HepG2 (cell line): ENCODE results near the gene ZNF763. TPM values are rescaled to one million over a fixed set of nuclear protein-coding genes. Genes with fewer than 3 reads are reported as not detected.

ENCODE experiments used
- ATAC-seq: fragments of 200-7000 bp; cut with Tn5 transposase; 3 replicates; pipeline ENCODE4 v1.9.1; 2020; ENCODE audit warnings: mild to moderate bottlenecking, moderate library complexity
- BruUV-seq: library from RNA; stranded (reverse); fragments of 400-500 nt; replicated peaks from 2 replicates; lab custom pipeline; 2021; lab: Mats Ljungman, UMichigan
- CTCF ChIA-PET: fragments of 300-600 bp; formaldehyde crosslinking; extraction: SDS; loops from one replicate; lab custom pipeline; 2021; ENCODE audit warnings: low total read pairs, inconsistent platforms, low intra/inter-chr PET ratio; lab: Yijun Ruan, JAX
- POLR2A ChIA-PET: fragments of 350-600 bp; sonication (Branson Sonifier 250); formaldehyde crosslinking; loops from one replicate; lab custom pipeline; 2020; ENCODE audit warnings: antibody characterized with exemption, inconsistent platforms; lab: Yijun Ruan, JAX
- DNase-seq: peaks from one replicate; pipeline ENCODE4 v3.0.0-alpha.2; 2015; ENCODE audit warnings: low spot score
- FAIRE-seq: peaks from 3 replicates; lab custom pipeline; 2011; peaks lifted over from hg19 to GRCh38; lab: Jason Lieb, UNC
- H2AFZ ChIP-seq: one replicate; pipeline ENCODE4 v1.6.1; 2011; ENCODE audit warnings: low read length, inconsistent platforms
- H3K27ac ChIP-seq: fragments of 300-600 bp; 3 replicates; pipeline ENCODE4 v1.8.0; 2011; ENCODE audit warnings: mixed run types, mild to moderate bottlenecking, mixed read lengths, low read length, inconsistent platforms; ENCODE audit not compliant: insufficient read depth; ENCODE audit errors: extremely low read length
- H3K27me3 ChIP-seq, 2 experiments: fragments of 200-600 bp in 1 of 2; 2 replicates in 1 of 2; 3 replicates in 1 of 2; pipeline versions ENCODE4 v1.6.0 to v1.8.0; 2011; ENCODE audit warnings: low read length in 2 of 2, mild to moderate bottlenecking in 2 of 2, moderate library complexity in 2 of 2, inconsistent platforms in 1 of 2; ENCODE audit not compliant: insufficient read depth in 2 of 2, control insufficient read depth in 1 of 2
- H3K36me3 ChIP-seq, 2 experiments: fragments of 200-600 bp in 1 of 2; replicated peaks in 1 of 2; 2 replicates in 1 of 2; 3 replicates in 1 of 2; pipeline versions ENCODE4 v1.5.1 to v1.8.0; 2011; ENCODE audit warnings: low read length in 2 of 2, inconsistent platforms in 1 of 2; ENCODE audit not compliant: insufficient read depth in 2 of 2, control insufficient read depth in 1 of 2
- H3K4me1 ChIP-seq: 2 replicates; pipeline ENCODE4 v1.5.1; 2012; ENCODE audit warnings: low read length, inconsistent platforms; ENCODE audit not compliant: insufficient read depth
- H3K4me2 ChIP-seq: 2 replicates; pipeline ENCODE4 v1.6.0; 2011; ENCODE audit warnings: low read depth, low read length, inconsistent platforms
- H3K4me3 ChIP-seq, 3 experiments: fragments of 200-600 bp in 1 of 3; sonication (generic), shearing (Covaris generic) in 1 of 3; replicated peaks in 1 of 3; 2 replicates each; pipeline ENCODE4 v1.5.1; 2011 to 2016; ENCODE audit warnings: low read length in 3 of 3, inconsistent platforms in 2 of 3, low read depth in 2 of 3, mild to moderate bottlenecking in 2 of 3, control low read depth in 1 of 3, mixed read lengths in 1 of 3; ENCODE audit not compliant: insufficient read depth in 1 of 3
- H3K79me2 ChIP-seq: one replicate; pipeline ENCODE4 v1.6.1; 2011; ENCODE audit warnings: low read length, inconsistent platforms; ENCODE audit not compliant: insufficient read depth
- H3K9ac ChIP-seq: 2 replicates; pipeline ENCODE4 v1.6.0; 2011; ENCODE audit warnings: mild to moderate bottlenecking, low read depth, low read length, inconsistent platforms; ENCODE audit not compliant: insufficient read depth
- H3K9me3 ChIP-seq: 2 replicates; pipeline ENCODE4 v1.5.1; 2012; ENCODE audit warnings: mild to moderate bottlenecking, low read length
- H4K20me1 ChIP-seq: 2 replicates; pipeline ENCODE4 v1.6.0; 2011; ENCODE audit warnings: inconsistent platforms, mild to moderate bottlenecking, low read length, moderate library complexity; ENCODE audit not compliant: insufficient read depth
- ARID2 ChIP-seq: sonication (generic); formaldehyde crosslinking; IDR thresholded peaks from 2 replicates; pipeline ENCODE4 v1.8.1; 2022; ENCODE audit warnings: mild to moderate bottlenecking, missing genetic modification reagents, borderline replicate concordance
- CREB3 ChIP-seq: sonication (generic); formaldehyde crosslinking; IDR thresholded peaks from 2 replicates; pipeline ENCODE4 v1.5.0; 2020; ENCODE audit warnings: missing genetic modification reagents
- DNMT3B ChIP-seq: conservative IDR thresholded peaks from 2 replicates; pipeline ENCODE4 v1.6.1; 2016; ENCODE audit warnings: missing biosample characterization, control low read depth
- ELF3 ChIP-seq: IDR thresholded peaks from 2 replicates; pipeline ENCODE4 v1.6.1; 2016; ENCODE audit warnings: missing genetic modification reagents, missing compliant biosample characterization
- FIP1L1 ChIP-seq: fragments of 200-400 bp; formaldehyde crosslinking; IDR thresholded peaks from 2 replicates; pipeline ENCODE4 v1.6.1; 2018; ENCODE audit warnings: low read depth, mild to moderate bottlenecking, low read length, moderate library complexity, borderline replicate concordance; ENCODE audit not compliant: insufficient read depth
- FOXK2 ChIP-seq: fragments of 450-650 bp; IDR thresholded peaks from 2 replicates; pipeline ENCODE4 v1.6.1; 2016
- HOXA9 ChIP-seq: sonication (generic); formaldehyde crosslinking; IDR thresholded peaks from 2 replicates; pipeline ENCODE4 v1.8.1; 2022; ENCODE audit warnings: missing genetic modification reagents, mild to moderate bottlenecking, moderate library complexity, borderline replicate concordance
- MEF2D ChIP-seq: sonication (generic); formaldehyde crosslinking; IDR thresholded peaks from 2 replicates; pipeline ENCODE4 v1.5.1; 2020; ENCODE audit warnings: mild to moderate bottlenecking, missing genetic modification reagents
- MXD4 ChIP-seq: IDR thresholded peaks from 2 replicates; pipeline ENCODE4 v1.6.1; 2016; ENCODE audit warnings: mild to moderate bottlenecking, missing biosample characterization, missing genetic modification reagents
- SAP130 ChIP-seq: IDR thresholded peaks from 2 replicates; pipeline ENCODE4 v1.6.1; 2016; ENCODE audit warnings: low read depth
- TCF12 ChIP-seq, 2 experiments: fragments of 450-650 bp in 1 of 2; sonication (generic) in 1 of 2; formaldehyde crosslinking in 1 of 2; IDR thresholded peaks; 2 replicates each; pipeline versions ENCODE4 v1.6.1 to v1.8.0; 2017 to 2022; ENCODE audit warnings: antibody characterized with exemption in 1 of 2, mild to moderate bottlenecking in 1 of 2, missing genetic modification reagents in 1 of 2, moderate library complexity in 1 of 2
- ZBTB38 ChIP-seq: sonication (generic); formaldehyde crosslinking; IDR thresholded peaks from 2 replicates; pipeline ENCODE4 v1.5.1; 2020; ENCODE audit warnings: mild to moderate bottlenecking, missing genetic modification reagents
- ZNF207 ChIP-seq: fragments of 450-650 bp; IDR thresholded peaks from 2 replicates; pipeline ENCODE4 v1.6.1; 2016; ENCODE audit warnings: antibody characterized with exemption, borderline replicate concordance
- ZNF331 ChIP-seq: sonication (generic); formaldehyde crosslinking; IDR thresholded peaks from 2 replicates; pipeline ENCODE4 v1.4.0; 2020; ENCODE audit warnings: missing genetic modification reagents
- ZNF878 ChIP-seq: sonication (generic); formaldehyde crosslinking; IDR thresholded peaks from 2 replicates; pipeline ENCODE4 v1.8.1; 2023; ENCODE audit warnings: mild to moderate bottlenecking, missing genetic modification reagents, moderate library complexity
- WGBS: methylation state at CpG from one replicate; pipeline ENCODE4 v1.1.6; 2017; ENCODE audit warnings: low lambda C conversion rate; 5-methylcytosine and 5-hydroxymethylcytosine counted together
- in situ Hi-C: cut with HindIII; loops from 2 replicates; pipeline ENCODE4 v1.10.0; 2017; ENCODE audit warnings: low pct_unique_long_range_greater_than_20kb; ENCODE audit not compliant: extremely low pct_ligation_motif_present
- intact Hi-C: fragments of 100-400 bp; cut with micrococcal nuclease; formaldehyde crosslinking; loops from one replicate; pipeline ENCODE4 v1.10.0; 2022; ENCODE audit not compliant: unreplicated experiment
- polyA plus RNA-seq, 8 experiments: library from polyadenylated mRNA; depleted of rRNA in 3 of 8; stranded (reverse) in 7 of 8; unstranded in 1 of 8; fragments of >200 nt; fragmentation: Illumina TruSeq in 4 of 8; extraction: Trizol in 4 of 8; gene quantifications; 2 replicates each; pipeline versions ENCODE4 v1.2.1 to v1.2.3, GENCODE V29; 2011 to 2016; ENCODE audit warnings: low read depth in 4 of 8, missing spikeins in 1 of 8, mixed read lengths in 1 of 8; ENCODE audit not compliant: insufficient read depth in 1 of 8
- total RNA-seq, 5 experiments: library from RNA; depleted of rRNA; stranded (reverse); fragments of >200 nt; fragmentation: Illumina TruSeq; extraction: Trizol; gene quantifications; 2 replicates each; pipeline ENCODE4 v1.2.3, GENCODE V29; 2016; ENCODE audit warnings: low read depth in 1 of 5
- TF ChIP-seq, protein P1 (sequence below): sonication (generic); formaldehyde crosslinking; IDR thresholded peaks from 2 replicates; pipeline ENCODE4 v1.4.0; 2020; ENCODE audit warnings: missing genetic modification reagents, borderline replicate concordance

ZNF763 gene
- total and polyA plus RNA-seq, 2 of the 13 experiments (the other 11 are each of a cell fraction or from before 2014, with no cell fraction given), result 0.08 to 0.42 TPM

DNA sequence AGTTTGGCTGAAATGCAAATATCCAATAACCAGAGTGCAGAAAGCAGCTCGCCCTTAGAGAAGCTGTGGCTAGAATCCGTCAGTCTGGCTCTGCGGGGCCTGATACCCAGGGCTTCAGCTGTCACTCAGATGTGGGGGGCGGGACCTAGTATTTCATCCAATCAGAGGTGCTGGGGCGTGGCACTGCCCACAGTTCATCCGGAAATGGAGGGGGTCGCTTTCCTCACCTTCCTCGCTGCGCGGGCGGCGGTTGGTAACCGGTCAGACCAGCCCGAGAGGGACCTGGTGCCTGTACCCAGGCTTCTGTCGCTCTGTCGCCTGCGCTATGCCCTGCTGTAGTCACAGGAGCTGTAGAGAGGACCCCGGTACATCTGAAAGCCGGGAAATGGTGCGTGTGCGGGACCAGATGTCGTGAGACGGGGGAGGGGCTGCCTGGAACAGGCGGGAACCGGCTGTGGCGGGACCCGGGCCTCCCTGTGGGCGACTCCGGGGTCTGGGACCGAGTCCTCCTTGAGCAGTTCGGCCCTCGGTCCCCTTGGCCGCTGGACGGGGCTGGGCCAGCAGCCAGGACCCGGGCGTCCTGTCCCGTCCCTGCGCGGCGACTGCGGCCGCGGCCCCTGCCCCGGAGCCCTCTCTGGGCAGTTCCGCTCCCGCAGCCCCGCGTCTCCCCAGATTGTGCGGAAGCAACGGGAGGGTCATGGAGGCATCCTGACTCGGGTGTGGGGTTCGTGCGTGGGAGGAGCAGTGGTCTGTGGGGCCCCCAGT lies 39.8 kb upstream of the ZNF763 start, which contains the start of gene ZNF700:
TSS of gene ZNF700 (plus strand) at position 222 of the 765 bp plus-strand sequence. CDS start at position 326, 104 bp downstream.
- Histone ChIP-seq H3K36me3 (0 out of 5 replicates have a peak, but pooled peaks cover 0 to 1% of the 10 kb centered on the region in 2 experiments), H4K20me1 (no peaks in the 10 kb centered on the region), H3K4me3 (peak within 1 kb of the TSS; percentile 80 to 88 (median 85)), H2AFZ (peak within 1 kb of the TSS; percentile 27), H3K27ac (peak within 1 kb of the TSS; percentile 97), H3K4me1 (peaks cover 51% of the 10 kb centered on the region), H3K79me2 (peaks cover 19% of the 10 kb centered on the region), H3K9me3 (no peaks in the 10 kb centered on the region), H3K4me2 (peak within 1 kb of the TSS; percentile 100), H3K27me3 (no peaks in the 10 kb centered on the region; a peak in 1 of 5 replicates), H3K9ac (peak within 1 kb of the TSS; percentile 95)
- 0% methylated on average over 9 of the region's 53 CpGs for WGBS
- in situ Hi-C loops, result no loop called here
- POLR2A ChIA-PET, result interaction anchor here (0.6 to 2.7 kb wide), 11 partner anchors 9 to 215 kb away, joined by 3 to 30 read pairs (median 10); partner anchors contain the start of genes ZNF20, ZNF69, ZNF763 and ZNF878
- peak; percentile 90 for ATAC-seq
- no TSS peak for BruUV-seq
- peak; percentile 93 for DNase-seq
- intact Hi-C loops, result loop anchor here (1.0 to 5.0 kb wide), 3 partner anchors 38 to 128 kb away; partner anchors contain the start of genes ZNF69 and ZNF878
- FAIRE-seq, result peak; percentile 67
- CTCF ChIA-PET, result interaction anchor here (1.8 kb wide), 1 partner anchor 216 kb away, joined by 6 read pairs; no protein-coding TSS in a partner anchor
- no peak; the same call in none of the 2 replicates for TF ChIP-seq ZNF331
- TF ChIP-seq ZNF207, result no peak
- TF ChIP-seq TCF12 (IDR thresholded peaks at IDR 0.05), result no peak
- no peak for TF ChIP-seq TCF12 (CRISPR knock-in tag; IDR thresholded peaks at IDR 0.05)
- no peak; the same call in 1 of the 2 replicates for TF ChIP-seq DNMT3B (CRISPR knock-in tag)
- TF ChIP-seq FIP1L1, result no peak
- TF ChIP-seq, protein P1, sequence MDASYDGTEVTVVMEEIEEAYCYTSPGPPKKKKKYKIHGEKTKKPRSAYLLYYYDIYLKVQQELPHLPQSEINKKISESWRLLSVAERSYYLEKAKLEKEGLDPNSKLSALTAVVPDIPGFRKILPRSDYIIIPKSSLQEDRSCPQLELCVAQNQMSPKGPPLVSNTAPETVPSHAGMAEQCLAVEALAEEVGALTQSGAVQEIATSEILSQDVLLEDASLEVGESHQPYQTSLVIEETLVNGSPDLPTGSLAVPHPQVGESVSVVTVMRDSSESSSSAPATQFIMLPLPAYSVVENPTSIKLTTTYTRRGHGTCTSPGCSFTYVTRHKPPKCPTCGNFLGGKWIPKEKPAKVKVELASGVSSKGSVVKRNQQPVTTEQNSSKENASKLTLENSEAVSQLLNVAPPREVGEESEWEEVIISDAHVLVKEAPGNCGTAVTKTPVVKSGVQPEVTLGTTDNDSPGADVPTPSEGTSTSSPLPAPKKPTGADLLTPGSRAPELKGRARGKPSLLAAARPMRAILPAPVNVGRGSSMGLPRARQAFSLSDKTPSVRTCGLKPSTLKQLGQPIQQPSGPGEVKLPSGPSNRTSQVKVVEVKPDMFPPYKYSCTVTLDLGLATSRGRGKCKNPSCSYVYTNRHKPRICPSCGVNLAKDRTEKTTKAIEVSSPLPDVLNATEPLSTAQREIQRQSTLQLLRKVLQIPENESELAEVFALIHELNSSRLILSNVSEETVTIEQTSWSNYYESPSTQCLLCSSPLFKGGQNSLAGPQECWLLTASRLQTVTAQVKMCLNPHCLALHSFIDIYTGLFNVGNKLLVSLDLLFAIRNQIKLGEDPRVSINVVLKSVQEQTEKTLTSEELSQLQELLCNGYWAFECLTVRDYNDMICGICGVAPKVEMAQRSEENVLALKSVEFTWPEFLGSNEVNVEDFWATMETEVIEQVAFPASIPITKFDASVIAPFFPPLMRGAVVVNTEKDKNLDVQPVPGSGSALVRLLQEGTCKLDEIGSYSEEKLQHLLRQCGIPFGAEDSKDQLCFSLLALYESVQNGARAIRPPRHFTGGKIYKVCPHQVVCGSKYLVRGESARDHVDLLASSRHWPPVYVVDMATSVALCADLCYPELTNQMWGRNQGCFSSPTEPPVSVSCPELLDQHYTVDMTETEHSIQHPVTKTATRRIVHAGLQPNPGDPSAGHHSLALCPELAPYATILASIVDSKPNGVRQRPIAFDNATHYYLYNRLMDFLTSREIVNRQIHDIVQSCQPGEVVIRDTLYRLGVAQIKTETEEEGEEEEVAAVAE (CRISPR knock-in tag), result no peak; the same call in 1 of the 2 replicates
- no peak for TF ChIP-seq CREB3
- peak; percentile 85 for TF ChIP-seq SAP130 (CRISPR knock-in tag)
- TF ChIP-seq MEF2D (CRISPR knock-in tag), result peak; percentile 35; the same call in 1 of the 2 replicates
- no peak for TF ChIP-seq ARID2 (CRISPR knock-in tag)
- TF ChIP-seq FOXK2, result no peak
- TF ChIP-seq ZNF878 (CRISPR knock-in tag), result no peak
- peak; percentile 57 for TF ChIP-seq ELF3 (CRISPR knock-in tag)
- TF ChIP-seq MXD4 (CRISPR knock-in tag), result peak; percentile 32; the same call in 1 of the 2 replicates
- TF ChIP-seq HOXA9 (CRISPR knock-in tag), result no peak
- TF ChIP-seq ZBTB38 (CRISPR knock-in tag), result no peak; the same call in 1 of the 2 replicates
